Spleen (tissue), 7 donors: ENCODE results near the gene IL17RB.

ENCODE experiments used
- POLR2A ChIP-seq, 3 donors: fragments of 450-650 bp; IDR thresholded peaks; one replicate each; pipeline ENCODE4 v1.5.1; 2017; ENCODE audit warnings: antibody characterized with exemption in 3 of 3, mild to moderate bottlenecking in 1 of 3
- POLR2AphosphoS5 ChIP-seq, 3 donors: sonication (generic); formaldehyde crosslinking; IDR thresholded peaks; one replicate each; pipeline ENCODE4 v1.5.1; 2017; ENCODE audit warnings: antibody characterized with exemption in 3 of 3
- TF ChIP-seq, protein P1 (sequence below), 11 experiments: fragments of 200-600 bp in 7 of 11; fragments of 450-650 bp in 4 of 11; sonication (generic) in 4 of 11; IDR thresholded peaks in 8 of 11; conservative IDR thresholded peaks in 3 of 11; 1 replicate in 7 of 11; 2 replicates in 4 of 11; pipeline versions ENCODE4 v1.4.0 to v1.8.0; 2016 to 2021; ENCODE audit warnings: antibody characterized with exemption in 11 of 11, inconsistent platforms in 4 of 11, mild to moderate bottlenecking in 1 of 11
- donor health status: DM: no; HTN: no; CAD: no; lungs with moderate emphysema.
- donor health status: DM: no; HTN: no; CAD: no.
- donor health status: DM: no; HTN: no; CAD: no.

DNA sequence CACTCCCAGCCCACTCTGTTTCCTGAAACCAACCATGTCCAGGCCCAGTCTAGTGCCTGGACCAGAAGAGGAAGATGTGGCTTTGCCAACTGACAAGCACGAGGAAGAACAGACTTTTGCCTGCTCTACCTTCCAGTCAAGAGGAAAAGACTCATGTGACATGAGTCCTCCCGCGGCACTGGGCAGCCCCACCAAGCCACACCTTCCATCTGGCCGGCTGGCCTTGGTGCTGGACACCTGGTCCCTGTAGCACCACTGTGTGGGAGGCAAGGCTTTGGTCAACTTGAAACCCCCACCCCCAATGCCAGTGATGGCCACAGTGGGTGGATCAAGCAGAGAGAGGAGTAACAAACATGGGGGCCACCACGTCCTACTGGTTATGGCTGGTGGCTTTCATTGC lies 12.7 kb upstream of the IL17RB start:
- TF ChIP-seq POLR2AphosphoS5 (IDR thresholded peaks at IDR 0.05) (no peak), POLR2A (IDR thresholded peaks at IDR 0.05) (no peak)
- TF ChIP-seq, protein P1, sequence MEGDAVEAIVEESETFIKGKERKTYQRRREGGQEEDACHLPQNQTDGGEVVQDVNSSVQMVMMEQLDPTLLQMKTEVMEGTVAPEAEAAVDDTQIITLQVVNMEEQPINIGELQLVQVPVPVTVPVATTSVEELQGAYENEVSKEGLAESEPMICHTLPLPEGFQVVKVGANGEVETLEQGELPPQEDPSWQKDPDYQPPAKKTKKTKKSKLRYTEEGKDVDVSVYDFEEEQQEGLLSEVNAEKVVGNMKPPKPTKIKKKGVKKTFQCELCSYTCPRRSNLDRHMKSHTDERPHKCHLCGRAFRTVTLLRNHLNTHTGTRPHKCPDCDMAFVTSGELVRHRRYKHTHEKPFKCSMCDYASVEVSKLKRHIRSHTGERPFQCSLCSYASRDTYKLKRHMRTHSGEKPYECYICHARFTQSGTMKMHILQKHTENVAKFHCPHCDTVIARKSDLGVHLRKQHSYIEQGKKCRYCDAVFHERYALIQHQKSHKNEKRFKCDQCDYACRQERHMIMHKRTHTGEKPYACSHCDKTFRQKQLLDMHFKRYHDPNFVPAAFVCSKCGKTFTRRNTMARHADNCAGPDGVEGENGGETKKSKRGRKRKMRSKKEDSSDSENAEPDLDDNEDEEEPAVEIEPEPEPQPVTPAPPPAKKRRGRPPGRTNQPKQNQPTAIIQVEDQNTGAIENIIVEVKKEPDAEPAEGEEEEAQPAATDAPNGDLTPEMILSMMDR (IDR thresholded peaks at IDR 0.05 in 8 of 11, conservative IDR thresholded peaks at IDR 0.05 in 3 of 11) = no peak
